ENCODE results near the gene ELMO1. TPM values are rescaled to one million over a fixed set of nuclear protein-coding genes. Genes with fewer than 3 reads are reported as not detected.

ELMO1 gene
- total and polyA plus RNA-seq, 2 of the 13 experiments (the other 11 are each of a cell fraction or from before 2014, with no cell fraction given) = 0.11 to 0.17 TPM

GRCh38 chr7:36967387-36967786, 481.3 kb downstream of the ELMO1 start (continued):
- TF ChIP-seq ZNF556 (CRISPR knock-in tag; IDR thresholded peaks at IDR 0.05; ENCODE audit: borderline replicate concordance) = peak; percentile 68; the same call in 1 of the 2 replicates
- no peak for TF ChIP-seq ZNF264 (CRISPR knock-in tag; IDR thresholded peaks at IDR 0.05)
- no peak for TF ChIP-seq ZNF496 (CRISPR knock-in tag; IDR thresholded peaks at IDR 0.05; ENCODE audit: insufficient replicate concordance)
- no peak for TF ChIP-seq RFXANK (CRISPR knock-in tag; IDR thresholded peaks at IDR 0.05)
- TF ChIP-seq TEAD2 (CRISPR knock-in tag; IDR thresholded peaks at IDR 0.05) = no peak
- no peak for TF ChIP-seq ZNF441 (CRISPR knock-in tag; IDR thresholded peaks at IDR 0.05; ENCODE audit: borderline replicate concordance)
- no peak for TF ChIP-seq ZNF879 (CRISPR knock-in tag; IDR thresholded peaks at IDR 0.05)
- TF ChIP-seq THAP11 (CRISPR knock-in tag; IDR thresholded peaks at IDR 0.05) = 0 out of 2 replicates have a peak, but pooled peaks have one; percentile 15
- TF ChIP-seq ZBTB7A (CRISPR knock-in tag; IDR thresholded peaks at IDR 0.05) = no peak
- 0 out of 2 replicates have a peak, but pooled peaks have one; percentile 24 for TF ChIP-seq BHLHE40 (IDR thresholded peaks at IDR 0.05; ENCODE audit: low read length)
- no peak for TF ChIP-seq NR2F6 (IDR thresholded peaks at IDR 0.05)
- TF ChIP-seq NR2F6 (CRISPR knock-in tag; IDR thresholded peaks at IDR 0.05) = peak; percentile 39; the same call in 1 of the 2 replicates
- TF ChIP-seq FOXA3 (CRISPR knock-in tag; IDR thresholded peaks at IDR 0.05) = no peak
- peak; percentile 70; the same call in 1 of the 2 replicates for TF ChIP-seq ZBTB26 (CRISPR knock-in tag; IDR thresholded peaks at IDR 0.05; ENCODE audit: borderline replicate concordance)
- no peak for TF ChIP-seq ZNF710 (CRISPR knock-in tag; IDR thresholded peaks at IDR 0.05; ENCODE audit: borderline replicate concordance)
- TF ChIP-seq ZNF331 (CRISPR knock-in tag; IDR thresholded peaks at IDR 0.05) = peak; percentile 40; the same call in 1 of the 2 replicates
- no peak for TF ChIP-seq ZNF589 (CRISPR knock-in tag; conservative IDR thresholded peaks at IDR 0.05)
- no peak for TF ChIP-seq FIP1L1 (IDR thresholded peaks at IDR 0.05; ENCODE audit: borderline replicate concordance, insufficient read depth, low read depth, low read length)
- TF ChIP-seq THAP7 (CRISPR knock-in tag; IDR thresholded peaks at IDR 0.05) = no peak
- TF ChIP-seq TFAP4 (IDR thresholded peaks at IDR 0.05; ENCODE audit: borderline replicate concordance, low read depth) = no peak
- TF ChIP-seq ZNF800 (CRISPR knock-in tag; IDR thresholded peaks at IDR 0.05) = peak; percentile 60; the same call in 1 of the 2 replicates
- TF ChIP-seq ELF3 (CRISPR knock-in tag; IDR thresholded peaks at IDR 0.05) = peak; percentile 53; the same call in 1 of the 2 replicates
- no peak for TF ChIP-seq ZNF143 (CRISPR knock-in tag; IDR thresholded peaks at IDR 0.05)
- TF ChIP-seq ZBTB37 (CRISPR knock-in tag; IDR thresholded peaks at IDR 0.05) = no peak

All from HepG2 (cell line).